ENCODE measurements around the gene NEK11.

The NEK11 gene

DNA sequence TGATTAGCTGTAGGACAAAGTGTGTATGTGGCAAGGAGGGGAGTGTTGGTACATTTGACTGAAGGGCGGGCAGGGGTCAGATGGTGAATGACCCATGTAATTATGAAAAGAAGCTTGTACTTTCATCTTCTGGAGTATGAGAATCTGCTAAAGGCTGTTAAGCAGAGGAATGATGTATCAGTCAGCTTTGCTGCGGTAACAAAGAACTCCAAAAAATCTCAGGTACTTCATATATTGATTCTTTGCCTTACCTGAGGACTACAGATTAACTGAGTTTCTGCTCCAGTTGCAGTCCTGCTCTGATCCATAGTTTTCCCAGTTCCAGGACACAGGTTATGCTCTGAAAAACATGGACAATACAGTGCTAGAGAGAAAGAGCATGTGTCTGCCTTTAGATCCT lies 115.1 kb downstream of the NEK11 start:
- DNase-seq (ENCODE audit: low read depth, low spot score): no peak

DNA sequence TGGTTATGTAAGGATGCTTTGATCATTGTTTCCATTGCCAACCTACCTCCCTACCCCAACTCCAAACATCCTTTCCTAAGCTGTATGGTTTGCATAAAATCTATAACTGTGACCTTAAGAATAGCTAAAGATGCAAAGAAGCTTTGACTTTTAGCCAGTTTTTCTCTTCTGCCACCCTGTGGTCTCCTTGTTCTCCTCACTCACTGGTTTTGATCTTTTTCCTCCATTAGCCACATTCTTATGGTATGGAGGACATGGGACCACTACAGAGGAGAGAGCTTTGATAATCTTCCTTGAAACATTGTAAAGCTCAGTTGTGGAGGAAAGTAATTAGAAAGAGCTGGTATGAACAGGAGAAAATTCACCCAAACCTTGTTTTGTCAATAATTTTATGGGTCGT lies 115.9 kb downstream of the NEK11 start:
- no peak for DNase-seq (ENCODE audit: low read depth, low spot score)

DNA sequence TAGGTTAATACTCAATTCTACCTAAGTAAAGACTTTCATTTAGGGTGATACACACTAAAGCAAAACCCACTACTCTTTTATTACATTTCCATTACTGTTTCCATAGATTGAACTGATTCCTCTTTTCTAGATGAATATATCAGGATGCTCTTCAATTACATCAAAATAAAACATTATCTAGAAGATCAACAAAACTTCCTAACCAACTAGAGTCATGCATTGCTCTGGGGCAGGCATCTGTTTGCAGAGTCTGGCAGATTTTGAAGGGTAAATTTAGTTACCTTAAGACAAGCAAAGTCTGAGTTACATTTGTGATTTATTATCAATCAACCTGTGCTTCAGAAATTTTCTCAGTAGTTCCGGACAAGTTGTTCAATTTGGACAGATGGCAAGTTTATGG lies 117.1 kb downstream of the NEK11 start:
- no peak for DNase-seq (ENCODE audit: low read depth, low spot score)

DNA sequence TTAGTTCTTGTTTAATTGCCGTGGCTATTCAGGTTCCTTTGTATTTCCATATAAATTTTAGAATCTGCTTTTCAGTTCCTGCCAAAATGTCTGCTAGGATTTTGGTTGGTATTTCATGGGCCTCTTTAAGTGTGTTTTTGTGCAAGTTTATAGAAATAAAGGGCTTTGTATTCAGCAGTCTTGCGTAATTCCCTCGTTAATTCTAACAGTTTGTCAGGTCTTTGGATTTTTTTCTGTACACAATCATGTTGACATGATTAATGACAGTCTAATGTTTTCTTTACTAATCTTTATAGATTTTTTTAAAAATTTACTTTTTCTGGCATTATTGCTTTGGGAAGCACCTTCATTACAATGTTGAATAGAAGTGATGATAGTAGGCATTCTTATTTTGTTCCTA lies 120.9 kb downstream of the NEK11 start:
- DNase-seq (ENCODE audit: low read depth, low spot score): no peak

DNA sequence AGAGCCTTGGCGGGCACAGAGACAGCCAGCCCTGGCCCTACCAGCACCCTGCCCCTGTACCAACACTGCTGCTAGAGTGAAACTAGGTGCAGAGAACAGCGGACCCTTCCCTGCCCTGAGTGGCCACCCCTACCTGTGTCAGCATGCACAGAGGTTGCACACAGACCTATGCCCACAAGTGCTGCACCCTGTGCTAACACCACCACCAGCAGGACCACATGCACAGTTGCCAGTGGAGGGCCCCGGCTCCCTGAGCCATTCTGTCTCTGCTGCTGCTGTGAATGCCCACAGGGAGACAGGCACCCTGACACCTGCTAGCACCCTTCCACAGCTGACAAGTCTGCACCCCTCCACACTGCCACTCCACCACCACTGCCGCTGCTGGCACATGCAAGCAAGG lies 131.8 kb downstream of the NEK11 start:
- DNase-seq (ENCODE audit: low read depth, low spot score): no peak

DNA sequence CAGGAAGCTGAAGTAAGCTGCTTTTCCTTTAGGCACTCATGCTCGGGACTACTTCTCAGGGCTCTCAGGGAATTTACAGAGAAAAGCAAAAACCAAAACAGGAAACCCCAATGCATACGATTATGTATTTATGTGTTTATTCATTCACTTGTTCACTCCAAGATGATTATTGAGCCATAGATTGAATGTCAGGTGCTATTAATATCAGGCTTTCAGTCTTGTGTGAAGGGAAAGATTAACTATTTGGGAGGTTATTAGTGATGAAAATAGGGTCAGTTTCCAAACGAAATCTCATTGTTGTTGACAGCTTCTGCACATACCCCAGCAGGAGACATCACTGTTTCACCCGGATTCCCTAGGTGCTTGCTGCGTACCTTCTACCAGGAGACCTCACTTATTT lies 135.8 kb downstream of the NEK11 start:
- no peak for DNase-seq (ENCODE audit: low read depth, low spot score)

DNA sequence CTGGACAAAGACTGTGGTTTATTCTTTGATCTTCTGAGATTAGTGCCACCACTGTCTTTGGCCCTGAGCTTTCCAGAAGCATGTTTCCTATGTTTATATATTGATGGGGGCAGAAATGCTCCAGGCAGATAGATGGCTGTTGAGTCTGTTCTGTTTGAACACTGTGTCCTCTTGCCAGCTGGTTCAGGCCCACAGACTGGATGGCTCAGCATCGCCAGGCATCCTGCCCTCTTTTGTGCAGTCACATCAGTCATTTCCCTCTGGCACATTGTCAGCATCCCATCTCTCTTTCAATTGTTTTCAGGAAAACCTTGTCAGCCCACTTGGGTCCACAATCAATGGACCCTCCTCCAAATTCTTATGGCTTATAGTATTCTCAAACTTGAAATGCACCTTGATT lies 141.2 kb downstream of the NEK11 start:
- no peak for DNase-seq (ENCODE audit: low read depth, low spot score)

DNA sequence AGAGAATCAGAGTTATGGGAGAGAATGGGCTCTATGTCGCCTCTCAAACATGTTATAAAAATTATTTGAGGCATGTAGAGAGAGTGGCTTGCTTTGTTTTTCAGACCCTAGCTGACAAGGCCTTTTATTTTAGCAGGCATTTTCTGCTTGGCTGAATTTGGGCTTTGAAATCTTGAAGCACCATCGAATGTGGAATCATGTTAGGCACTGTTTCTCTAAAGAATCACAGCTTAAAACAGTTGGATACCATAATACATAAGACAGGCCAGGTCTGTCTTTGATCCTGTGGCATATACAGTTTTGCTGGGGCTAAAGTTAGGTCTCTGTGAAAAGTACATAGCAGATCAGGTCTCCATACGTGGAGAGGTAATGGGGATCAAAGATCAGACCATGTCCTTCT lies 142.7 kb downstream of the NEK11 start:
- DNase-seq (ENCODE audit: low read depth, low spot score): no peak

DNA sequence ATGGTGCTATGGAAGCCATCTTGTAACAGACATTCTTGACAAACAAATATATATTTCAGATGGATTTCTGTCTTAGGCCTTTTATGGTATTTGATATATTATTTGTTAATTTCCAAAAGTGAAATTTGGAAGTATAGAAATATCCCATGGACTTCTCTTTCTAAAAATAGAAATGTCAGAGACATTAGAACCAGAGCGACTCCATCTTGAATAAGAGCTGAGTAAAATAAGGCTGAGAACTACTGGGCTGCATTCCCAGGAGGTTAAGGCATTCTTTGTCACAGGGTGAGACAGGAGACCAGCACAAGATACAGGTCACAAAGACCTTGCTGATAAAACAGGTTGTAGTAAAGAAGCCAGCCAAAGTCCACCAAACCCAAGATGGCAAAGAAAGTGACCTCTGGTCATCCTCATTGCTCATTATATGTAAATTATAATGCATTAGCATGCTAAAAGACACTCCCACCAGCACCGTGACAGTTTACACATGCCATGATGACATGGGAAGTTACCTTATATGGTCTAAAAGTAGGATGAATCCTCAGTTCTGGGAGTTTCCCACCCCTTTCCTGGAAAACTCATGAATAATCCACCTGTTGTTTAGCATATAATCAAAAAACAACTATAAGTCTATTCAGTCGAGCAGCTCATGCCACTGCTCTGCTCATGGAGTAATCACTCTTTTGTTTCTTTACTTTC lies 146.0 kb downstream of the NEK11 start:
- no peak for DNase-seq (ENCODE audit: low read depth, low spot score)

DNA sequence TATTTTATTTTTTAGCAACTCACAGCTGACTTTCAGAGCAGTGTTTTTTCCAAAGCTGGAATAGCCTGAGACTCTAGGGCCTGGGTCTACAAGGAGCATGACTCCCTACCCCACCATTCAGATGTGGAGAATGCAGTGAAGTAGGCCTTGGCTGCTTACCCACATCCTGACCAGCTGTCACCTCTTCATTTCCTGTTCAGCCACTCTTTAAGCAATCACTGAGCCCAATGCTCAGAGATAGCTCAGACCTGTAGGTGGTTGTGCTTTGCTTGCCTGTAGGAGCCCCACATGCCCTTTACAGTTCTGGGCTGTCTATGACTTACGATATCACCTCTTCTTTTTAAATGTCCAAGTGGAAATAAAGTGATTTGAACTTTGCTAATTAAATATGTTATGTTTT lies 148.1 kb downstream of the NEK11 start:
- DNase-seq (ENCODE audit: low read depth, low spot score): no peak

DNA sequence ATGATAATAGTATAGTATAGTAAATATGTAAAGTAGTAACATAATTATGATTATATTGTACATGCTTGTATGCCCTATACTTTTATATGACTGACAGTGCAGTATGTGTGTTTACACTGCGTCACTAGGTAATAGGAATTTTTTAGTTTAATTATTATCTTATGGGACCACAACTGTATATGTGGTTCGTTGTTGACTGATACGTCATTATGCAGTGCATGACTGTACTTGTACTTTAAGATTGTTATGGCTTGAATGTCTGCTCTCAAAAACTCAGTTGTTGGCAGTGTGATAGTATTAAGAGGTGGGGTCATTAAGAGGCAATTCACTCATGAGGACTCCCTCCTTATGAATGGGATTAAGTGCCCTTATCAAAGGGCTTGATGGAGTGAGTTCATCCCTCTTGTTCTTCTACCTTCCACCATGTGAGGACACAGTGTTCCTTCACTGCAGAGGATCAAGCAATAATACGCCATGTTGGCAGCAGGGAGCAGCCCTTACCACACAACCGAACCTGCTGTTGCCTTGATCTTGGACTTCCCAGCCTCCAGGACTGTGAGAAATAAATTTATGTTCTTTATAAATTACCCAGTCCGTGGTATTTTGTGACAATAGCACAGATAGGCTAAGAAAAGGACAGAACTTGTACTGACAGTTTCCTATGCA lies 152.2 kb downstream of the NEK11 start:
- DNase-seq (ENCODE audit: low read depth, low spot score): no peak

DNA sequence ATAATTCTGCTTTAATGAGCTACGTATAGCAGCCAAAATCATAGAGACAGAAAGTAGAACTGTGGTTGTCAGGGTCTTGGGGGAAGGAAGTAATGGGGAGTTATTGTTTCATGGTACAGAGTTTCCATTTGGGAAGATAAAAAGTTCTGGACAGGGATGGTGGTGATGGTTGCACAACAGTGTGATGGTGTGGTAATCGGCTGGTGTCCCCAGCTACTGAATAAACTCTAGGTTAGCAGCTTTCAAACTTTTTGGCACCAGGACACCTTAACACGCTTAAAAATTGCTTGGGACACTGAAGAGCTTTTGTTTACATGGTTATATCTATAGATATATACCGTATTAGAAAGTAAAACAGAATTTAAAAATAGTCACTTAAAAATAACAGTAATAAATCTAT lies 166.0 kb downstream of the NEK11 start:
- DNase-seq (ENCODE audit: low read depth, low spot score): no peak

DNA sequence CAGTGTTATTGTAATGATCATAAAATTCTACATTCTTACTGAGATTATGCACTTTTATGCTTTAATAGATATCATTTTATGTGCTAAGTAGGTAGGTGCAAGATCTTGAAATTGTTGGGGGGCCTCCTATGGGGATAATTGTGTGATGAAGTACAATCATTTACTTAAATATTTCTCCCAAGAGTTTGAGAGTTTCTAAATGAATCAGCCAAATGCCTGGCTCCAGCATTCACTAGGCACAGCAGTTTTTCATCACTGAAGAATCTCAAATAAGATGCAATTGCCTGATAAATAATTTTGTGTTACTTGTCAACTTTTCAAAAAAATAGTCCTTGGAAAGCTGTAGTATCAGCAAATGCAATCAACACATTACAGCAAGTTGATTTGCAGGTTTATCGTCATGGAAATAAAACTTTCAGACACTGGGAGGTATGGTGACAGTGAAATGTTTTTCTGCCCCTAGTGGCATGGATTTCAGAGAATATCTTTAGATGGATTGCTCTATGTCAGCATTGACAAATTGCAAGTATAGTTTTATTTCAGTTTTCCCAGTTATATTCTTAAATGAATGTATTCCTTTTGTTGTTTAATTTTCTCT lies 167.1 kb downstream of the NEK11 start:
- DNase-seq (ENCODE audit: low read depth, low spot score): no peak

DNA sequence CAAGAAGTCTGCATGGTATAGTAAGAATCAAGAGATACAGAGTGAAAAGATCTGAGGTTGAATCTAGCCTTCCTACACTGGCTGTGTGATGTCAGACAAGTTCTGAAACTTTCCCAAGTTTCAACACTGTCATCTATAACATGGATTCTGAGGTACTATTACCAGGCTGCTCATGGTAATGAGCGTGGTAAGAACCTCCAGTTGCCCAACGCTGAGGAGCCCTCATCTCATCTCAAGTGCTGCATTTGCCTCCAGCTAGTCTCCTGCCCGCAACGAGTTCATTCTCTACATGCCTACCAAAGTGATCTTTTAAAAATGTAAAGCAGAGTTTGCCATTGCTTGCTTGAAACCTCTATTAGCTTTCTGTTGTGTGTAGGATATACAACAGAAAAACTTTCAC lies 168.1 kb downstream of the NEK11 start:
- no peak for DNase-seq (ENCODE audit: low read depth, low spot score)

DNA sequence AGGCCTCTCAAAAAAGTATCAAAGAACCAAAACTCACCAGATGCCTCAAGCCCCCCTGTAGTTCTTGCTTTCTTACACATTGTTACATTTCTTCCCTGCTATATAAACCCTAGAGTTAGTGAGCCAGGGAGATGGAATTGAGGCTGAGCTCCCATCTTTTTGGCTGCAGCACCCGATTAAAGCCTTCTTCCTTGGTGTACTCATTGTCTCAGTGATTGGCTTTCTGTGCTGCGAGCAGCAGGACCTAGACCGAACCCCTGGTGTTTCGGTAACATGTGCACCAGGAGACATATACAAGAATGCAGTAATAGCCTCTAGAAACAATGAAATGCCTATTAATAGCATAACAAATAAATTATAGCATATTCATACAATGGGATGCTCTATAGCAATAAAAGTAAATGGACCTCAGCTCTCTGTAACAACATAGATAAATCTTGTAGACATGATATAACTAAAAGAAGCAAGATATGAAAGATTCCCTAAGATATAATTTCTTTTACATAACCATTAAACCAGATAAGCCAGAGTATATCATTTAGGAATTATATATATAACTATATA lies 174.0 kb downstream of the NEK11 start:
- no peak for DNase-seq (ENCODE audit: low read depth, low spot score)

DNA sequence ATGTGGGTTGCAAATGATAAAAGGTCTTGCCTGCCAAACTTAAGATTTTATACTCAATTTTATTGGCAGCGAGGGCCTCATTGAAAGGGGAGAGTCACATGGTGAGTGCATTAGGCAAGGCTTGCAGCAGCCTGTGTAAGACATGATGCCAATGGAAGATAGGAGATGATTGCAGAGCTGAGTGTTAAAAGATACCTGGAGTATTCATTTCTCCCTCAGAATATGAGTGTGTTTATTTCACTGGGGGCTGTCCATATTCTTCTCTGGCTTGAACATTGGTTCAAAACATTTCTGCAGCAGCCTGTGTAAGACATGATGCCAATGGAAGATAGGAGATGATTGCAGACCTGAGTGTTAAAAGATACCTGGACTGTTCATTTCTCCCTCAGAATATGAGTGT lies 189.7 kb downstream of the NEK11 start:
- DNase-seq (ENCODE audit: low read depth, low spot score): no peak

DNA sequence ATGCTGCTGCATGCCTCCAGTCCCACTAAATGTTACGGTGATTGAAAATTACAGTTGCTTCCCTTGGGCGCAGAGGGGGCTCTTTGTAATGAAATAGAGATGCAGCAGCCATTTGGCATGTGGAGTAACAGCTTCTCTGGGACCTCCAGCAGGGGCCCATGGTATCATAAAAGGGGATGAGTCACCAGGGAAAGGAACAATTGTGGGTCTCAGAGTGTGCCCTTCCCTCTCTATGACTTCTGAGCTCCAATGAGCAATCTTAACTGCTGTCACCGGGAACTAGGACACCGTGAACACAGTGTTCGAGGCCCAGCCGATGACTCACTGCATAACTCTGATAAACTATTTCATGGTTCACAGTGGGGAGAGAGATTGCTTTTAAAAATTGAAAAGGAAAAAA lies 190.1 kb downstream of the NEK11 start:
- no peak for DNase-seq (ENCODE audit: low read depth, low spot score)

DNA sequence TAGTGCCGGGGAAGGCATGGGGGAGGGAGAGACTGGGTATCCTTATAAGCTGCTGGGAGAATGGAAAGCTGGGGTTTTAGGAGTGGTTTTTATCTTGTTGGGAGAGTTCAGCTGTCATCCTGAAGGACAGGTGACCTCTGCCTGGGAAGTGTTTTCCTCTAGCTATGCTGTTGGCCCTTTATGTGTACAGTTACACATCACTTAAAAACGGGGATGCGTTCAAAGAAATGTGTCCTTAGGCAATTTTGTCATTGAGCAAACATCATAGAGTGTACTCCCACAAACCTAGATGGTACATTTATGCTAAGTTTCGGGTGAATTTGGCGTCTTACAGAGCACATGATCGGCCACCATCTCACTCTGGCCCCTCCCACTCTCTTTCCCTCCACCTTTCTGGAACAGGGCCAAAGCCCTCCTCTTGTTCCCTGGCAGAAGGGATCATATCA lies 190.6 kb downstream of the NEK11 start:
- no peak for DNase-seq (ENCODE audit: low read depth, low spot score)

DNA sequence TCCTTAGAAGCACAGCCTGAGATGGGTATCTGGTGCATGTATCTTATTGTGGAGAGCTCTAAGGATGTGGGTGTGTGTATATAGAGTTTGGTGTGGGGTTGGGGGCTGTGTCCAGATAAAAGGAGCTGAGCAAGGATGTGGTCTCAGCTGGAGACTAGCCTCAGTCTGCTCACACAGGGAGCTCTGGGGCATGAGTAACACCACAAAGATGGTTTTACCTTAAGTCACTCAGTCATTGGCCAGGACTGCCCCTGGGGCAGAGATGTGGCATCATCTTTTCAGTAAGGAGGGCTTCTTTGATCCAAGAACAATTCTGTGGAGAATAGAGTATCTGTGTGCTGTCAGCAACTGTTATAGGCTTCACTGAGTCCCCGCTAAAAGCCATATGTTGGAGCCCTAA lies 191.5 kb downstream of the NEK11 start:
- no peak for DNase-seq (ENCODE audit: low read depth, low spot score)

DNA sequence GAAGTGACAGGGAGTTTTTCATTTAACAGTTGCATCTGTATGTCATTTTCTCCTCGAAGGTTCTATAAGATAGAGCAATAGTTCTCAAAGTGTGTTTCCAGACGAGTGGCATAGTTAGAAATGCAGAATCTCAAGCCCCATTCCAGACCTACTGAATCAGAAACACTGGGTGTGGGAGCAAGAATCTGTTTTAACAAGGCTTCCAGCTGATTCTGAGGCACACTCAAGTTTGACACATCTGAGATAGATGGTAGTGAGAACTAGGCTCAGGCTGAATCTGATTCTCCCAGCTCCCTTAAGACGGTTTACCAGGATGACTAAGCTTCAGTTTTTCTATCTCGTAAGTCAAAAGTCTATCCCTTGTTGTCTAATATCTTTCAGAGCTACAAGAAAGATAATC lies 195.1 kb downstream of the NEK11 start:
- no peak for DNase-seq (ENCODE audit: low read depth, low spot score)

DNA sequence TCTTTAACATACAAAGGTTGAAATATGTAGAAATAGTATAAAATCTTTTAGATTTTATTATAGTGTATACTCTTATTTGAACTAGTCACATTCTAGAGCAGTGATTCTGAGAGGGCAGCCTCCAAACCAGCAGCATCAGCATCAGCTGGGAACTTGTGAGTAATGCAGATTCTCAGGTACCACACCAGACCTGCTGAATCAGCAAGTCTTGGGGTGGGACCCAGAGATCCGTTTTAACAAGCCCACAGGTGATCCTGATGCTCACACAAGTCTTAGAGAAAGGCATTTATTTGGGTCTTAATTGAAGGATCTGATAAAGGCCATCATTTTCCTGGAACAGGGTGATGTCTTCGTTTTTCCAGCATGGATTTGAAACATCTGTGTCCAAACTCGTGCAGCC lies 195.9 kb downstream of the NEK11 start:
- no peak for DNase-seq (ENCODE audit: low read depth, low spot score)

DNA sequence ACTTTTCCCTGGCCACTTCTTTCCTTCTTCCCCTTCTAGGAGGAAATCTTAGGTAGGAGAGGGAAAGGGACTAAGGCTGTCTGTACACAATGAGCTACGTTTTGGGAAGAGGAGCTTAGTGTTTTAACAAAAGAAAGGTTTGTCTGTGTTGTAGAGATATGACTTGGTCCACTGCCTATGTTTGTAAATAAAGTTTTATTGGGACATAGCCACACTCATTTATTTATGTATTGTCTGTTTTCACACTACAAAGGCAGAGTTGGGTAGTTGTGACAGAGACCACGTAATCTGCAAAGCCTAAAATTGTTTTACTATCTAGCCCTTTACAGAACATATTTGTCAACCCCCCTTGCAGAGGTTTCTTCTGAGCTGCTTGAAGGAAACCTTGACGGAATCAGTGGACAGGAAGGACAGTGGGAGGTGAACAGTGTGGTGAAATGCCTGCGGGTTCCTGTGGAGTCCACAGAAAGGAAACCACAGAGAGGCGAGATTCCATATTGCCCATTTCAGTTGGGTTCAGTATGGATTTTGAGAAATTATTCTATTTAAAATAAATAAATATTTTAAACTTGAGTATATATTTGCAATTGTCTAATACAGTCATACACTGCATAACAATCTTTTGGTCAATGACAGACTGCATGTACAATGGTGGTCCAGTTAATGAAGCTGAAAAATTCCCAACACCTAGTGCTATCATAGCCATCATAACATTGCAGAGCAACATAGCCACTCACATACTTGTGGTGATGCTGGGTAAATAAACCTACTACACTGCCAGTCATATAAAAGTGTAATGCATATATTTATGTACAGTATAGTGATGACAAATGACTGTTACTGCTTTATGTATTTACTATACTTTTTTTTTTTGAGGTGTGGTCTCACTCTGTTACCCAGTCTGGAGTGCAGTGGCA lies 197.0 kb downstream of the NEK11 start:
- no peak for DNase-seq (ENCODE audit: low read depth, low spot score)

Measured in brain pericyte (primary cell).